GM12878 (cell line): ENCODE measurements around the gene SERPINB4. TPM values are rescaled to one million over a fixed set of nuclear protein-coding genes. Genes with fewer than 3 reads are reported as not detected.

Experiments
- ATAC-seq: fragments of 200-7000 bp; cut with Tn5 transposase; 3 replicates; pipeline ENCODE4 v1.9.1; 2020; ENCODE audit warnings: mild to moderate bottlenecking, moderate library complexity
- BruUV-seq: library from RNA; stranded (reverse); fragments of 400-500 nt; replicated peaks from 2 replicates; lab custom pipeline; 2021; lab: Mats Ljungman, UMichigan
- CTCF ChIA-PET: fragments of 300-600 bp; sonication (Branson Sonifier 250); formaldehyde crosslinking; extraction: SDS; loops from one replicate; lab custom pipeline; 2021; ENCODE audit warnings: inconsistent platforms; lab: Yijun Ruan, JAX
- POLR2A ChIA-PET: fragments of 350-600 bp; formaldehyde crosslinking; extraction: SDS; loops from one replicate; lab custom pipeline; 2021; ENCODE audit warnings: inconsistent platforms; lab: Charles Lee
- RAD21 ChIA-PET: fragments of 300-600 bp; sonication (Branson Sonifier 250); formaldehyde crosslinking; loops from one replicate; lab custom pipeline; 2023; ENCODE audit warnings: antibody characterized with exemption; ENCODE audit not compliant: unreplicated experiment; lab: Charles Lee
- SMC1A ChIA-PET: fragments of 300-600 bp; sonication (Branson Sonifier 250); formaldehyde crosslinking; loops from one replicate; lab custom pipeline; 2023; ENCODE audit not compliant: unreplicated experiment, uncharacterized antibody; lab: Charles Lee
- DNase-seq: peaks from one replicate; pipeline ENCODE4 v3.0.0-alpha.2; 2011; ENCODE audit warnings: low read depth, low spot score
- FAIRE-seq: peaks from 3 replicates; lab custom pipeline; 2011; peaks lifted over from hg19 to GRCh38; lab: Jason Lieb, UNC
- H2AFZ ChIP-seq: 2 replicates; pipeline ENCODE4 v1.6.0; 2011; ENCODE audit warnings: low read depth, low read length, control low read depth; ENCODE audit not compliant: control insufficient read depth
- H3K27ac ChIP-seq: 2 replicates; pipeline ENCODE4 v1.5.1; 2011; ENCODE audit warnings: control low read depth; ENCODE audit not compliant: control insufficient read depth, insufficient read depth
- H3K27me3 ChIP-seq, 2 experiments: replicated peaks in 1 of 2; 2 replicates each; pipeline versions ENCODE4 v1.6.0 to v1.6.1; 2011; ENCODE audit warnings: low read length in 1 of 2; ENCODE audit not compliant: control insufficient read depth in 2 of 2, insufficient read depth in 2 of 2
- H3K36me3 ChIP-seq, 2 experiments: 2 replicates each; pipeline ENCODE4 v1.5.1; 2011; ENCODE audit warnings: low read length in 1 of 2; ENCODE audit not compliant: control insufficient read depth in 2 of 2, insufficient read depth in 2 of 2
- H3K4me1 ChIP-seq: 2 replicates; pipeline ENCODE4 v1.6.1; 2011; ENCODE audit warnings: mild to moderate bottlenecking, low read length, moderate library complexity, mixed read lengths; ENCODE audit not compliant: control insufficient read depth, insufficient read depth
- H3K4me2 ChIP-seq: 2 replicates; pipeline ENCODE4 v1.6.0; 2011; ENCODE audit warnings: control low read depth; ENCODE audit not compliant: control insufficient read depth, insufficient read depth
- H3K4me3 ChIP-seq: fragments of 200-600 bp; sonication (generic); 2 replicates; pipeline ENCODE4 v1.5.1; 2016
- H3K79me2 ChIP-seq: 2 replicates; pipeline ENCODE4 v1.6.0; 2011; ENCODE audit warnings: low read length; ENCODE audit not compliant: control insufficient read depth, insufficient read depth
- H3K9ac ChIP-seq: 2 replicates; pipeline ENCODE4 v1.8.0; 2011; ENCODE audit warnings: low read length, control low read depth, mixed read lengths; ENCODE audit not compliant: control insufficient read depth, insufficient read depth
- H3K9me3 ChIP-seq: replicated peaks from 3 replicates; pipeline ENCODE4 v1.5.1; 2011; ENCODE audit warnings: mild to moderate bottlenecking, low read length; ENCODE audit not compliant: control insufficient read depth, insufficient read depth
- H4K20me1 ChIP-seq: 2 replicates; pipeline ENCODE4 v1.6.0; 2011; ENCODE audit not compliant: control insufficient read depth, insufficient read depth
- ASH2L ChIP-seq: fragments of 300-600, 200-600 bp; sonication (generic); IDR thresholded peaks from 2 replicates; pipeline ENCODE4 v1.6.1; 2017; ENCODE audit warnings: low read depth, mild to moderate bottlenecking, borderline replicate concordance
- BCL11A ChIP-seq: IDR thresholded peaks from 2 replicates; pipeline ENCODE4 v1.6.1; 2011; ENCODE audit warnings: low read depth, low read length
- CHD2 ChIP-seq: IDR thresholded peaks from 2 replicates; pipeline ENCODE4 v1.6.1; 2011; ENCODE audit warnings: low read depth, low read length, improper control_type of control experiment, borderline replicate concordance
- IRF4 ChIP-seq: IDR thresholded peaks from 2 replicates; pipeline ENCODE4 v1.6.1; 2011; ENCODE audit warnings: low read depth, low read length
- LARP7 ChIP-seq: fragments of 450-650 bp; IDR thresholded peaks from 2 replicates; pipeline ENCODE4 v1.6.1; 2017; ENCODE audit warnings: mild to moderate bottlenecking
- SMARCA5 ChIP-seq: fragments of 450-650 bp; IDR thresholded peaks from 2 replicates; pipeline ENCODE4 v1.6.1; 2017; ENCODE audit warnings: mild to moderate bottlenecking
- ZNF274 ChIP-seq: IDR thresholded peaks from one replicate; pipeline ENCODE4 v1.8.0; 2011; ENCODE audit not compliant: insufficient read length, insufficient read depth
- WGBS: methylation state at CpG from one replicate; pipeline ENCODE4 v1.1.6; 2016; ENCODE audit warnings: low lambda C conversion rate; ENCODE audit not compliant: insufficient replicate concordance, insufficient coverage; ENCODE audit errors: missing lambda C conversion rate; 5-methylcytosine and 5-hydroxymethylcytosine counted together
- in situ Hi-C: fragments of 300-500 bp; cut with MboI; formaldehyde crosslinking; loops from 9 replicates; pipeline ENCODE4 v1.14.3; 2018; ENCODE audit warnings: mixed read lengths
- intact Hi-C: fragments of 100-400 bp; cut with micrococcal nuclease; formaldehyde crosslinking; loops from one replicate; pipeline ENCODE4 v1.14.2; 2022; ENCODE audit not compliant: unreplicated experiment
- polyA plus RNA-seq, 11 experiments: library from polyadenylated mRNA; depleted of rRNA in 4 of 11; unstranded in 6 of 11; stranded (reverse) in 5 of 11; fragments of >200 nt; fragmentation: Nextera tagmentation in 4 of 11; fragmentation: Illumina TruSeq in 1 of 11; extraction: Ambion mirVana in 4 of 11; extraction: Trizol in 1 of 11; gene quantifications; 1 replicate in 1 of 11; 2 replicates in 10 of 11; pipeline versions ENCODE4 v1.2.1 to v1.2.3, GENCODE V29; 2011 to 2016; ENCODE audit warnings: inconsistent platforms in 2 of 11, missing spikeins in 2 of 11, low read depth in 1 of 11
- total RNA-seq, 4 experiments: library from RNA; depleted of rRNA in 3 of 4; stranded (reverse); fragments of >200 nt in 3 of 4; fragmentation: Illumina TruSeq in 1 of 4; extraction: Trizol in 1 of 4; gene quantifications; 2 replicates each; pipeline versions ENCODE4 v1.2.1 to v1.2.3, GENCODE V29; 2013 to 2021
- TF ChIP-seq, protein P1 (sequence below): IDR thresholded peaks from 2 replicates; pipeline ENCODE4 v1.6.1; 2012; ENCODE audit warnings: low read depth, low read length, improper control_type of control experiment

Gene SERPINB4
- total and polyA plus RNA-seq, 10 of the 15 experiments (the other 5 are each of a cell fraction or from before 2014, with no cell fraction given) = not detected

DNA sequence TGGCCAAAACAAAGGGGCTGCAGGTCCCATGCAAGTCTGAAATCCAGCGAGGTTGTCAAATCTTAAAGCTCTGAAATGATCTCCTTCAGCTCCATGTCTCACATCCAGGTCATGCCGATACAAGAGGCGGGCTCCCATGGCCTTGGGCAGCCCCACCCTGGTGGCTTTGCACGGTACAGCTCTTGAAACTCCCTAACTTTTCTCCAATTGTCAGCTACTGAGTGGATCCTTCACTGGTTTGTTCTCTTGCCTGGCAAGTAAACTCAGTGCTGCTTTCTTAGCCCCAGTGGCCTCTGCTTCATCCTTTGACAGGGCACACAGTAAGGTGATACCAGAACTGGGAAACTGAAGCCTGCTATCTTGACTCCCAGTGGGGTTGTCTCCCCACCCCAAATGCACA is 30.6 kb downstream of the SERPINB4 start:
- Histone ChIP-seq H3K36me3 (no peaks in the 10 kb centered on the region), H3K27ac (no peak overlapping the region), H4K20me1 (no peaks in the 10 kb centered on the region), H3K4me1 (no peaks in the 10 kb centered on the region), H3K4me2 (no peak overlapping the region), H3K79me2 (no peaks in the 10 kb centered on the region), H3K27me3 (no peaks in the 10 kb centered on the region), H3K9me3 (no peaks in the 10 kb centered on the region), H2AFZ (no peak overlapping the region), H3K9ac (no peak overlapping the region), H3K4me3 (no peak overlapping the region)
- FAIRE-seq (no peak), ATAC-seq (no peak), DNase-seq (no peak)
- TF ChIP-seq, protein P1, sequence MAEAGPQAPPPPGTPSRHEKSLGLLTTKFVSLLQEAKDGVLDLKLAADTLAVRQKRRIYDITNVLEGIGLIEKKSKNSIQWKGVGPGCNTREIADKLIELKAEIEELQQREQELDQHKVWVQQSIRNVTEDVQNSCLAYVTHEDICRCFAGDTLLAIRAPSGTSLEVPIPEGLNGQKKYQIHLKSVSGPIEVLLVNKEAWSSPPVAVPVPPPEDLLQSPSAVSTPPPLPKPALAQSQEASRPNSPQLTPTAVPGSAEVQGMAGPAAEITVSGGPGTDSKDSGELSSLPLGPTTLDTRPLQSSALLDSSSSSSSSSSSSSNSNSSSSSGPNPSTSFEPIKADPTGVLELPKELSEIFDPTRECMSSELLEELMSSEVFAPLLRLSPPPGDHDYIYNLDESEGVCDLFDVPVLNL = no peak
- TF ChIP-seq SMARCA5 (no peak), LARP7 (no peak), IRF4 (no peak), BCL11A (no peak), ASH2L (no peak), ZNF274 (no peak), CHD2 (no peak)
- no TSS peak for BruUV-seq
- ChIA-PET CTCF (no interaction called here), RAD21 (no interaction called here), SMC1A (interaction anchor here (0.7 kb wide), 1 partner anchor 196 kb away, joined by 3 read pairs; no protein-coding TSS in a partner anchor), POLR2A (no interaction called here)
- intact Hi-C loops = no loop called here
- in situ Hi-C loops = no loop called here
- 35% methylated on average over 4 of the region's 4 CpGs for WGBS
